ENCODE data around the gene DCUN1D2. TPM values are rescaled to one million over a fixed set of nuclear protein-coding genes. Genes with fewer than 3 reads are reported as not detected.
A peak's percentile ranks its signal among the peaks of the same experiment; 100 is the strongest.

Gene DCUN1D2
- total RNA-seq, 1 donor from 2014 or later = 7.8 TPM

DNA sequence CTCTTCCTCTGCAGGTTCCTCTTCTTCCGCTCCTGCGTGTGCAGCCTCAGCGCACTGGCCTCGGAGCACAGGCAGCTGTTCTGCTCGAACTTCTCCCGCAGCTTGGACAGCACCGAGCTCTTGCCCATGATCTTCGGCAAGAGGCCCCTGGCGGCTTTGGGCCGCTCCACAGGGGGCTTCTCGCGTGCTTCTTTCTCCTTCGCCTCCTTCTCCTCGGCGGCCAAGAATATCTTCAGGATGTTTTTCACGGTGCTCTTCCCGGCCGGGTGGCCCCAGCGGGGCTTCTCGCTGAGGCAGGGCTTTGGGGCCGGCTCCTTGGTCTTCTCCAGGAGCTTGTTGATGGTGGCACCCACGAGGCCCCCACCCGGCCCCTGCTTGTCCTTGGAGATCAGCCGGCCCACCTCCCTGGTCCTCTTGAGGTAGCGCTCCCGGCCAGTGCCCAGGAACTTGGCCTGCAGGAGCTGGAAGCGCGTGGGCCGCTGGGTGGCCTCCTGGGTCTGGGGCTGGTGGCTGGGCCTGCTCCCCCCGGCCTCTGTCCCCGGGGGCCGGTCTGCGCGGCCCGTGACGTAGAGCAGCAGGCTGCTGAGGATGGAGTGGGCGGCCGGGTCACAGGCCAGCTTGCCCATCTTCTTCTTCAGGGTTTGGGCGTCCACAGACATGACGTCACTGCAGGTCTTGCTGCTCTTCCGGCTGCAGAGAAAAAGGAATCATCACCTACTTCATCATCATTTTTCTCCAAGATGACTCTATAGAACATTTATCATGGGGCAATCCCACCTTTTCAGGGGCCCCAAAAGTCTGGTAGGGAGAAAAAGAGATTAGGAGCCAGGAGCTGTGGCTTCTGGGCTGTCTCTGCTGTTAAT lies 82.7 kb downstream of the DCUN1D2 start:
- H3K9me3 ChIP-seq (ENCODE audit: control insufficient read depth in 3 of 3, low read length in 3 of 3) = no peaks in the 10 kb centered on the region
- peaks cover 73 to 86% (median 85%) of the 10 kb centered on the region in 3 donors for H3K4me1 ChIP-seq (ENCODE audit: control insufficient read depth in 3 of 3, insufficient read depth in 3 of 3, low read length in 3 of 3)
- H3K4me3 ChIP-seq (ENCODE audit: low read length in 3 of 3) = peak overlapping the region in 1 of 3 donors; percentile 31
- H3K36me3 ChIP-seq (ENCODE audit: control insufficient read depth in 3 of 3, insufficient read depth in 3 of 3, low read length in 3 of 3) = no peaks in the 10 kb centered on the region
- H3K27me3 ChIP-seq (ENCODE audit: control insufficient read depth in 3 of 3, insufficient read depth in 3 of 3, low read length in 3 of 3) = peaks cover 0 to 3% (median 0%) of the 10 kb centered on the region in 3 donors
- H3K9ac ChIP-seq (ENCODE audit: low read depth in 1 of 3, low read length in 3 of 3) = peak overlapping the region in 2 of 3 donors; percentile 38 to 77
- peak overlapping the region; percentile 99 for H3K27ac ChIP-seq (ENCODE audit: low read depth, low read length)

DNA sequence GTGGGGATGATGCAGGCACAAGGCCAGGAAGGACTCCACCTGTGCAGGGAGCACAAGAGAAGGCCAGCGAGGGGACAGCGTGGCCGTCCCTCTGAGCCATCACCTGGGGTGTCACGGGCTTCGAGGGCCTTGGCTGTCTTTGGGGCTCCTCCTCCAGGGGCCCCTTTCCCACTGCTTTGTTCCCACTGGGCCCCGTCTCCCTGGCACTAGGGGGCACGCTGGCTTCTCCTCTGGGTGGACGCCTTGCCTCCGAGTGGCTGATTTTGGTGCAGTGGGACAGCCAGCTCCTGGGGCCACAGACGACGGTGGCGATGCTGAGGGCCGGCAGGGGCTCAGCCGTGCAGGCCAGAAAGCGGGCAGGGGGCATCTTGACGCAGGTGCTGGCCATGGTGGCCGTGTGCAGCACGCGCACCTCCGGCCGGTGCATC lies 83.4 kb downstream of the DCUN1D2 start:
- H3K27ac ChIP-seq (ENCODE audit: low read depth, low read length) = peak overlapping the region; percentile 99
- H3K9me3 ChIP-seq (ENCODE audit: control insufficient read depth in 3 of 3, low read length in 3 of 3) = no peaks in the 10 kb centered on the region
- no peaks in the 10 kb centered on the region for H3K36me3 ChIP-seq (ENCODE audit: control insufficient read depth in 3 of 3, insufficient read depth in 3 of 3, low read length in 3 of 3)
- peak overlapping the region in 2 of 3 donors; percentile 31 to 56 for H3K4me3 ChIP-seq (ENCODE audit: low read length in 3 of 3)
- H3K27me3 ChIP-seq (ENCODE audit: control insufficient read depth in 3 of 3, insufficient read depth in 3 of 3, low read length in 3 of 3) = peaks cover 0 to 3% (median 0%) of the 10 kb centered on the region in 3 donors
- H3K9ac ChIP-seq (ENCODE audit: low read depth in 1 of 3, low read length in 3 of 3) = peak overlapping the region; percentile 22 to 77 (median 72)
- H3K4me1 ChIP-seq (ENCODE audit: control insufficient read depth in 3 of 3, insufficient read depth in 3 of 3, low read length in 3 of 3) = peaks cover 73 to 93% (median 91%) of the 10 kb centered on the region in 3 donors

DNA sequence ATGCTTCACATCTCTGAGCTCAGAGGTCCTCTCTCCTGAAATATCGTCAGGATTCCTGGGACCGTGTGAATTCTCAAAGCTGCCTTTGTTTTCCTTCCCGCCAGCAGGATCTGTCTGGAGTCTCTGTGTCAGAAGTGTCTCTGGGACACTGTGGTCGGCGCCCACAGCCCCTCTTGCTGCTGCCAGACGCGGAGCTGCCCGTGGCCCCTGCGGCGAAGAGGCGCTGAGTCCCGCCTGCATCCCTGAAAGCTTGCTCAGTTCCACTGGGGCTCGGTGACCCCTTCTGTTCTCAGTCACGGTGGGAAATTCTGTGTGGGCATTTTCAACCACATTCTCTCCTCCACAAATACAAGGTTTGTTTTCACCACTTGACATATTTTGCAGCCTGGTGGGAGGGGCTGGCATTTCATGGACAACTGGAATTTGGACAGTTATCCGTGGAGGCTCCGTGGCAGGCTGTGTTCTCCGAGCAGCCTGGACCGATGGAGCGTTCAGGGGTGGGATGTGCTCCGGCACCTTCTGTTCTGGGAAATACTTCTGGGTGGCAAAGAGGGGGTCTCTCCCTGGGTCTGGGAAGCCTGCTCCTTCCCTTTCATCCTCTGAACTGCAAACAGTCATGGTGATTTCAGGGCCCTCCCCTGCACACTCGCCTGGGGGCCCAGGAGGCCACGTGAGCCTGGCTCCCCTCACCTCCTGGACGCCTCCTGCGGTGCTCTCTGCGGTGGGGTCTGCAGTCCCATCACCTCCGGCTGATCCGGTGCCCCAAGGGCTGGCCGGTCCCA lies 84.0 kb downstream of the DCUN1D2 start:
- Histone ChIP-seq H3K27me3 (ENCODE audit: control insufficient read depth in 3 of 3, insufficient read depth in 3 of 3, low read length in 3 of 3) (peaks cover 0 to 9% (median 0%) of the 10 kb centered on the region in 3 donors), H3K27ac (ENCODE audit: low read depth, low read length) (peak overlapping the region; percentile 99), H3K9ac (ENCODE audit: low read depth in 1 of 3, low read length in 3 of 3) (peak overlapping the region; percentile 22 to 77 (median 72)), H3K9me3 (ENCODE audit: control insufficient read depth in 3 of 3, low read length in 3 of 3) (no peaks in the 10 kb centered on the region), H3K36me3 (ENCODE audit: control insufficient read depth in 3 of 3, insufficient read depth in 3 of 3, low read length in 3 of 3) (no peaks in the 10 kb centered on the region), H3K4me1 (ENCODE audit: control insufficient read depth in 3 of 3, insufficient read depth in 3 of 3, low read length in 3 of 3) (peaks cover 68 to 93% (median 92%) of the 10 kb centered on the region in 3 donors), H3K4me3 (ENCODE audit: low read length in 3 of 3) (peak overlapping the region; percentile 14 to 63 (median 56))

Small RNA genes lying within 50 kb of the gene (small RNA-seq; reads per million reads assigned to genes)
- gene RNU1-16P = 0.16 reads per million

Other genes starting within 250 kb of the DCUN1D2 start
- gene LAMP1, start 193.5 kb downstream of the DCUN1D2 start, total RNA-seq = 77.2 TPM
- gene GRTP1, start 126.6 kb downstream of the DCUN1D2 start, total RNA-seq = 3.7 TPM
- gene ADPRHL1, start 37.2 kb downstream of the DCUN1D2 start, total RNA-seq = 124 TPM
- 30.8 TPM for gene TFDP1, start 94.0 kb upstream of the DCUN1D2 start, total RNA-seq
- not detected for gene ATP4B, start 167.5 kb upstream of the DCUN1D2 start, total RNA-seq
- not detected for gene GRK1, start 176.5 kb upstream of the DCUN1D2 start, total RNA-seq

Data from skeletal muscle tissue (tissue), 5 donors.